WI38 (cell line): Measurements from ENCODE around the gene RPUSD4.

Experiments used
- H3K4me3 ChIP-seq: 2 replicates; pipeline ENCODE4 v1.5.1; 2011; ENCODE audit warnings: low read depth, mild to moderate bottlenecking, control low read depth, low read length
- CTCF ChIP-seq: IDR thresholded peaks from 2 replicates; pipeline ENCODE4 v1.5.1; 2012; ENCODE audit warnings: low read depth, mild to moderate bottlenecking, control low read depth, low read length

Gene RPUSD4

GRCh38 chr11:126224647-126225294, 13.3 kb upstream of the RPUSD4 start:
- H3K4me3 ChIP-seq, result no peak overlapping the region
- TF ChIP-seq CTCF, result no peak

GRCh38 chr11:126219547-126219946, 8.1 kb upstream of the RPUSD4 start:
- TF ChIP-seq CTCF, result no peak

GRCh38 chr11:126217491-126217890, 6.0 kb upstream of the RPUSD4 start:
- no peak for TF ChIP-seq CTCF

More at GRCh38 chr11:126219547-126219946, 8.1 kb upstream of the RPUSD4 start:
- H3K4me3 ChIP-seq, result no peak overlapping the region

DNA sequence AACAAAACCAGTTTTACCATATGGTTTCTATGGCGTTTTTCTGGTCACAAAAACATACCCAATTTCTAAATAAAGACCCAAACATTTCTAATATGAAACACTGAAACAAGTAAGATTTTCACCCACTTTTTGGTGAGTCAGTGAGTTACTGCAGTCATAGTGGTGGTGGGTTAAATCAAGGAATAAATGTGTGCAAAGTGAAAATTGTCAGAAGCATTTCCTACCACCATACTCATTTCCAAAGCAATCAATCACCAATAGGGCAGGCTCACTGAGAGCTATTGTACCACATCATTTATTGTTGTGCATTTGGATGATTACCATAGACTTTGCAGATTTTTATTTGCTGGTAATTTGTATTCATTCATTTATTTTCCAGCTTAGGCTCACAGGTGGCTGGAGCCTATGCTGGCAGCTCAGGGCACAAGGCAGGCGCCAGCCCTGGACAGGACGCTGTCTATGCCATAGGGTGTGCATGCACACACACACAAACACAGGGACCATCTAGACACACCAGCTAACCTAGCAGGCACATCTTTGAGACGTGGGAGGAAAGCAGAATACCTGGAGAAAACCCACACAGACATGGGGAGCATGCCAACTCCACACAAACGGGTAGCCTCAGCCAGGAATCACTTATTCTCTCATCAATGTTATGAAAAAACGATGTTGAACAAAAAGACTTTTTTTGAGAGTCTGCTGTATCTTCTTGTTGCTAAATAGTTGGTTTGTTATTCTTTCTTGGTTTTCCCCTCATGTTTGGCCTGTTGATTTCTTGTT, 5.3 kb upstream of the RPUSD4 start:
- no peak for TF ChIP-seq CTCF

More at GRCh38 chr11:126217491-126217890, 6.0 kb upstream of the RPUSD4 start:
- no peak overlapping the region for H3K4me3 ChIP-seq

DNA sequence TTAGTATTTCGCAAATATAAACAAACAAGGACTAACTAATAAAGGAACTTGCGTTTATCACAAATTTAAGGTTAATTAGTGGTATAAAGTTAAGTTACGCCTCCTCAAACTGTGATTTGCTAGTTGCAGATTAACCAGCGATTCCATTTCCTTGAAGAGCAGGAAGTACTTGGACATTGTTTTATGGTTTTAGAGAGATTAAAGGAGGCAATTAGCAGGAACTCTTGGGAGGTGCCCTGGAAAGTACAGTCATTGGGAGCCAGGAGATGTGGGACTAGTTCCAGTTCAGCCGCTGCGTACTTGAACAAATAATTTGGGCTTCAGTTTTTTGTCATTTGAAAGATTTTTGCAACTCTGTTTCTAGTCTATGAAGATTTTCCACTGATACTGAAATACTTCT, 3.4 kb upstream of the RPUSD4 start:
- TF ChIP-seq CTCF, result no peak
- no peak overlapping the region for H3K4me3 ChIP-seq

More for the DNA sequence above, 5.3 kb upstream of the RPUSD4 start:
- no peak overlapping the region for H3K4me3 ChIP-seq

GRCh38 chr11:126214441-126214840, 3.0 kb upstream of the RPUSD4 start:
- no peak overlapping the region for H3K4me3 ChIP-seq
- no peak for TF ChIP-seq CTCF

- TF ChIP-seq CTCF, result no peak
Observed at GRCh38 chr11:126212089-126212660, 725 bp upstream of the RPUSD4 start.

More at GRCh38 chr11:126212089-126212660, 725 bp upstream of the RPUSD4 start:
- H3K4me3 ChIP-seq, result peak overlapping the region; percentile 98
